Activated naive CD8-positive, alpha-beta T cell treated with anti-CD3 and anti-CD28 coated beads for 36 hours (primary cell): ENCODE results near the gene MSMP. TPM values are rescaled to one million over a fixed set of nuclear protein-coding genes. Genes with fewer than 3 reads are reported as not detected.

Source experiments
- DNase-seq: peaks from one replicate; pipeline ENCODE4 v3.0.0; 2021
- H3K27ac Mint-ChIP-seq: one replicate; pipeline ENCODE4 v1.8.0; 2022; ENCODE audit warnings: mild to moderate bottlenecking, moderate library complexity, mixed read lengths
- H3K27me3 Mint-ChIP-seq: one replicate; pipeline ENCODE4 v1.8.0; 2022; ENCODE audit warnings: mild to moderate bottlenecking, mixed read lengths
- H3K36me3 Mint-ChIP-seq: one replicate; pipeline ENCODE4 v1.8.0; 2021; ENCODE audit warnings: mild to moderate bottlenecking, mixed read lengths
- H3K4me1 Mint-ChIP-seq: one replicate; pipeline ENCODE4 v1.8.0; 2021; ENCODE audit warnings: mixed read lengths
- H3K4me3 Mint-ChIP-seq: one replicate; pipeline ENCODE4 v1.8.0; 2022; ENCODE audit warnings: mild to moderate bottlenecking, moderate library complexity, mixed read lengths
- H3K9me3 Mint-ChIP-seq: one replicate; pipeline ENCODE4 v1.8.0; 2022; ENCODE audit warnings: mixed read lengths
- total RNA-seq, 2 experiments: library from RNA; stranded (reverse); gene quantifications; one replicate each; pipeline ENCODE4 v1.2.3, GENCODE V29; 2021

The MSMP gene
- total RNA-seq, 2 experiments from 2014 or later: 0.94 TPM; not detected in 1

DNA sequence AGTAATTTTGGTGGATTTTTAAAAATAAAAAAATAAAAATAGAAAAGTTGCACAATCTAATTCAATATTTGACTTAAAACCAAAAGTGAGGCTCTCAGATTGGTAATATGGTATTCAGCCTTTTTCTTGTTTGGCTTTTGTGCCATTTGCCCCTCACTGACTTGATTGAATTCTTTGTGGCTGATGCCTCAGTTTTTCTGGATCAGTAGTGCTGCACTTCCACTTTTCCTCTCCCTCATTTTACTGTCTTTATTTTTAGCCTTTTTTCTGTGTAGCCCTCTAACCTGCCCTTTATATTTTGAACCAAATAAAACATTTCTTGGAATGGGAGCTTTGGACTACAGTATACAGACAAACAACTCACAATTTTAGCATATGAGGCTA is 3.8 kb upstream of the MSMP start:
- no peaks in the 10 kb centered on the region for H3K9me3 Mint-ChIP-seq
- H3K27ac Mint-ChIP-seq: peak overlapping the region; percentile 69
- H3K36me3 Mint-ChIP-seq: peaks cover 21% of the 10 kb centered on the region
- H3K4me3 Mint-ChIP-seq: peak overlapping the region; percentile 92
- DNase-seq: no peak
- H3K27me3 Mint-ChIP-seq: no peaks in the 10 kb centered on the region
- H3K4me1 Mint-ChIP-seq: peaks cover 40% of the 10 kb centered on the region

DNA sequence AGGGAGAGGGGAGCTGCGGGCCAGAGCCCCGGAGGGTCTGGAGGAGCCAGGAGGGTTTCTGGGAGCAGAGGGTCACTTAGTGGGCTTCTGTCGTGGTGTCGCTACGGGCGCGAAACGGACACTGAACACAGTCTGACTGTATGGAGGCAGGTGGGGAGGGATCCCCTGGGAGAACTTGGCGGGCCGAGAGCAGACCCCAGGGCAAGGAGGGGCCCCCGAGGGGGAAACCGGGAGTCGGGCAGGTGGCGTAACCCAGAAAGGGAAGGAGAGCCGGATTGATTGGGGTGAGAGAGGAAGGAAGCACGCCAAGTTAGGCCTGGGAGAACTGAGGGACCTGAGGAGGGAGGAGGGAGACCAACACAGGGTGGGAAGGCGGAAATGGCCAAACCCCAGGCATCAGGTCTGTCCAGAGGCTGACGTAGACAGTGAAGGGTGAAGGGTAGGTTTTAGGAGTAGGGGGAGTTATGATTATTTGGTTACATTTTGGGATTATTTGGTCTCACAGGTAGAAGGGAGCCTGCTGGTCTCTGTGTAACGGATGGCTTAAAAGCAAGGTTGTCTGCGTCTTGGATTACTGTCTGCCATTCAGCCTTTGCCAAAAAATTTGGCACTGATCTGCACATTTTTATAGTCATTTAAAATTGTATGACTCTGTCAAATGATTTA is 3.3 kb upstream of the MSMP start:
- Mint-ChIP-seq H3K4me1 (peaks cover 40% of the 10 kb centered on the region), H3K36me3 (peaks cover 24% of the 10 kb centered on the region), H3K4me3 (peak overlapping the region; percentile 92), H3K27ac (peak overlapping the region; percentile 96), H3K27me3 (no peaks in the 10 kb centered on the region), H3K9me3 (no peaks in the 10 kb centered on the region)
- DNase-seq: no peak

- Mint-ChIP-seq H3K4me1 (peaks cover 33% of the 10 kb centered on the region), H3K36me3 (peaks cover 21% of the 10 kb centered on the region), H3K4me3 (peak overlapping the region; percentile 92), H3K27ac (peak overlapping the region; percentile 96), H3K27me3 (no peaks in the 10 kb centered on the region), H3K9me3 (no peaks in the 10 kb centered on the region)
- peak; percentile 84 for DNase-seq
Measured at GRCh38 chr9:35756275-35757225, 2.5 kb upstream of the MSMP start.

GRCh38 chr9:35755071-35755470 is 995 bp upstream of the MSMP start:
- Mint-ChIP-seq H3K4me1 (peaks cover 33% of the 10 kb centered on the region), H3K27me3 (no peaks in the 10 kb centered on the region), H3K27ac (no peak overlapping the region), H3K9me3 (no peaks in the 10 kb centered on the region), H3K36me3 (peaks cover 20% of the 10 kb centered on the region), H3K4me3 (no peak overlapping the region)
- DNase-seq: no peak

- peaks cover 10% of the 10 kb centered on the region for H3K36me3 Mint-ChIP-seq
- H3K27ac Mint-ChIP-seq: no peak overlapping the region
- peaks cover 21% of the 10 kb centered on the region for H3K4me1 Mint-ChIP-seq
- no peaks in the 10 kb centered on the region for H3K9me3 Mint-ChIP-seq
- no peak overlapping the region for H3K4me3 Mint-ChIP-seq
- no peak for DNase-seq
- H3K27me3 Mint-ChIP-seq: no peaks in the 10 kb centered on the region
Measured at GRCh38 chr9:35753466-35753865, 610 bp downstream of the MSMP start.

DNA sequence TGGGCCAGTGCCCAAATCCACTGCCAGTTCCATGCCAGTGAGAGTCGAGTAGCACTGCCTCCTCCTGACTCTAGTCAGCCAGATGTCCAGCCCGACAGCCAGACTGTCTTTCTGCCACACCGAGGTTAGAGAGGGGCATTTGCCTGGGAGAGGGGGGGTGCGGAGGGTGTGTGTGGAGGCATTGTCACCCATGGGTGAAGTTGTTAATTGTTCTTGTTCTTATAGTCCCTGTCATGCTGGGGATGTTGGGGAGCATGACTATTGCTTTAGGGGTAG is 3.9 kb downstream of the MSMP start:
- Mint-ChIP-seq H3K4me1 (peaks cover 30% of the 10 kb centered on the region), H3K36me3 (peaks cover 17% of the 10 kb centered on the region), H3K27ac (peak overlapping the region; percentile 87), H3K4me3 (peak overlapping the region; percentile 92), H3K27me3 (no peaks in the 10 kb centered on the region), H3K9me3 (no peaks in the 10 kb centered on the region)
- DNase-seq: no peak

GRCh38 chr9:35749515-35750255 is 4.4 kb downstream of the MSMP start:
- Mint-ChIP-seq H3K36me3 (peaks cover 17% of the 10 kb centered on the region), H3K4me1 (peaks cover 30% of the 10 kb centered on the region)

GRCh38 chr9:35748858-35749514 is 5.1 kb downstream of the MSMP start, which contains the start of the genes GBA2 and RGP1:
Gene GBA2 (minus strand): TSS chr9:35749228. CDS start chr9:35748704, 524 bp downstream.
Gene RGP1 (plus strand): TSS chr9:35749287. CDS start chr9:35749756, 469 bp downstream.
- H3K27me3 Mint-ChIP-seq: no peaks in the 10 kb centered on the region
- DNase-seq: peak; percentile 82
- peaks cover 30% of the 10 kb centered on the region for H3K4me1 Mint-ChIP-seq
- H3K9me3 Mint-ChIP-seq: no peaks in the 10 kb centered on the region
- H3K27ac Mint-ChIP-seq: peak within 1 kb of the TSS; percentile 87
- peaks cover 17% of the 10 kb centered on the region for H3K36me3 Mint-ChIP-seq
- peak within 1 kb of the TSS; percentile 92 for H3K4me3 Mint-ChIP-seq

More at GRCh38 chr9:35749515-35750255, 4.4 kb downstream of the MSMP start:
- no peaks in the 10 kb centered on the region for H3K9me3 Mint-ChIP-seq
- no peaks in the 10 kb centered on the region for H3K27me3 Mint-ChIP-seq
- peak overlapping the region; percentile 87 for H3K27ac Mint-ChIP-seq
- peak overlapping the region; percentile 92 for H3K4me3 Mint-ChIP-seq
- DNase-seq: peak; percentile 52

- H3K4me3 Mint-ChIP-seq: peak overlapping the region; percentile 86
- H3K27ac Mint-ChIP-seq: peak overlapping the region; percentile 59
- H3K36me3 Mint-ChIP-seq: peaks cover 17% of the 10 kb centered on the region
- no peak for DNase-seq
- H3K4me1 Mint-ChIP-seq: peaks cover 30% of the 10 kb centered on the region
- H3K27me3 Mint-ChIP-seq: no peaks in the 10 kb centered on the region
- H3K9me3 Mint-ChIP-seq: no peaks in the 10 kb centered on the region
Measured at GRCh38 chr9:35748242-35748857, 5.7 kb downstream of the MSMP start.

DNA sequence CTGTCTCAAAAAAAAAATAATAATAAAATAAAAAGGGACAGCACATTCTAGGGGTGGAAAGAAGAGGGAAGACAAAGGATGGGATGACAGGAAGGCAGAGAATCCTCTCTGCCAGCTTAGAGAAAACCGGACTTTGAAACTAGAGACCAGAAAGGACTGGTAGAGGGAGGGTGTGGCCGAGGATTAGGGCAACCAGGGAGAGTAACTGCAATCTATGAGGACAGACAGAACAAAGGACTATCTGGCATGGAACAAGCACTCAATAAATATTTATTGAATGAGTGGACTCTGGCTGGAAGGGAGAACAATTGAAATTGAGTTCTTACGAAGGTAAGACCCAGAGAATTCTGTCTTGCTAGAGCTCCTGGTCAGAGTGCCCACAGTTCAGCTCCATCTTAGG is 7.5 kb downstream of the MSMP start:
- Mint-ChIP-seq H3K4me1 (peaks cover 39% of the 10 kb centered on the region), H3K27ac (no peak overlapping the region), H3K9me3 (no peaks in the 10 kb centered on the region), H3K36me3 (peaks cover 13% of the 10 kb centered on the region), H3K27me3 (no peaks in the 10 kb centered on the region), H3K4me3 (peak overlapping the region; percentile 86)
- DNase-seq: no peak

DNA sequence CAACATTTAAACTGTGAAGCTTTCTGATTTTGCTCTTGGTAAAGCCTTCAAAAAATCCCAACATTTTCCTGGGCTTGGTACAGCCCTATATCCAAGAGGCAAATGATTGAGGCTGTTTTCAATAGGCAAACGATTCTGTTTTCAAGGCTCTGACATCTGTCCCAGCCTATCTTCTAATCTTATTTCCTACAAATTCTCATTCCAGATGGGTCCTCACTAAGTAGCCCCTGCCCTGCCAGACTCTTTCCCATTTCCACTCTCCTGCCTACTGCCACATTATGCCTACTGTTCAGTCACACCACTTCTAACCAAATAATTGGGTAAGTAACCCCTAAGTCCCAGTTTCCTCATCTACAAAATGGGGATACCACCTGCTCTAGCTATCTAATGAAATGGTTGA is 8.5 kb downstream of the MSMP start:
- no peak for DNase-seq
- Mint-ChIP-seq H3K9me3 (no peaks in the 10 kb centered on the region), H3K27ac (no peak overlapping the region), H3K36me3 (peaks cover 13% of the 10 kb centered on the region), H3K27me3 (no peaks in the 10 kb centered on the region), H3K4me1 (peaks cover 40% of the 10 kb centered on the region), H3K4me3 (no peak overlapping the region)

- peaks cover 35% of the 10 kb centered on the region for H3K4me1 Mint-ChIP-seq
- no peak for DNase-seq
- no peak overlapping the region for H3K27ac Mint-ChIP-seq
- no peaks in the 10 kb centered on the region for H3K9me3 Mint-ChIP-seq
- H3K4me3 Mint-ChIP-seq: no peak overlapping the region
- H3K36me3 Mint-ChIP-seq: peaks cover 13% of the 10 kb centered on the region
- no peaks in the 10 kb centered on the region for H3K27me3 Mint-ChIP-seq
Measured at GRCh38 chr9:35743880-35744518, 10.1 kb downstream of the MSMP start.

DNA sequence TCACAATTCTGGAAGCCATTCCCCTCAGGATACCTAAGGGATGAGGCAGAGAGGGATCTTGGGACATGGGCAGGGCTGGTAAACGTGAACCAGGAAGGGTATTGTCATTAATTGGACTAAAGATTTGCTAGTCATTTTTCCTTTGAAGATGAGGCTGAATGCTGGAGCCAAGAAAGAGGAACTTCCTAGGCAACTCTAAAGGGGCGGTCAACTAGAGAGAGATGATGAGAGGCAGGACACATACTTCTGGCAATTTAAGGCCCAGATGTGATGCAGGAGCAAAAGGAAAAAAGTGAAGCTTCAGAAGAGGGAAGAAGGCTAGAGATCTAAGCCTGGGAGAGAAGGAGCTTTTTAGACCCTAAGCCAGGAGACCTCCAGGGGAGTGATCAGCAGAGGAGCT is 10.6 kb downstream of the MSMP start:
- Mint-ChIP-seq H3K4me3 (no peak overlapping the region), H3K36me3 (peaks cover 18% of the 10 kb centered on the region), H3K4me1 (peaks cover 35% of the 10 kb centered on the region), H3K27me3 (no peaks in the 10 kb centered on the region), H3K9me3 (no peaks in the 10 kb centered on the region), H3K27ac (no peak overlapping the region)
- DNase-seq: no peak

DNA sequence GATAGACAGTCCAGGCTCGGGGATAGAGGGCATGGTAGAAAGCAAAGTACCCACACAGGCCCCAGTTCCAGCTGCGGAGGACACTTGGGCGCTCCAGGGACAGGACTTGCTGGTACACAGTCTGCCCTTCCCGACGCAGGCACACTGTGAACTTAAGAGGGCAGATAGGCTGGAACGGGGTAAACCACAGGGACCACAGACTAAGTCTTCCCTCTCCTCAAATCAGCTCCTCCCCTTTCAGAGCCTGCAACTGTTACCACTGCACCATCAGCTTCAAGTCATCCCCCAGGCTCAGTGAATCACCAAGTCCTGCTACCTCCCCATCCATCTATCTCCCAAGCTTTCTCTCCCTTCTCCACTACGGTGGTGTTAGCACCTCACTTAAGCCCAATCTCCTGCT is 12.3 kb downstream of the MSMP start:
- H3K4me3 Mint-ChIP-seq: no peak overlapping the region
- peaks cover 23% of the 10 kb centered on the region for H3K4me1 Mint-ChIP-seq
- H3K36me3 Mint-ChIP-seq: peaks cover 20% of the 10 kb centered on the region
- DNase-seq: no peak
- no peaks in the 10 kb centered on the region for H3K27me3 Mint-ChIP-seq
- H3K27ac Mint-ChIP-seq: no peak overlapping the region
- H3K9me3 Mint-ChIP-seq: no peaks in the 10 kb centered on the region
